MCF 10A (cell line): Measurements from ENCODE around the gene MFSD1. TPM values are rescaled to one million over a fixed set of nuclear protein-coding genes. Genes with fewer than 3 reads are reported as not detected.
A peak's percentile ranks its signal among the peaks of the same experiment; 100 is the strongest.

ENCODE experiments used
- BruUV-seq: library from RNA; stranded (reverse); fragments of 400-500 nt; replicated peaks from 2 replicates; lab custom pipeline; 2021; lab: Mats Ljungman, UMichigan
- CTCF ChIA-PET: fragments of 300-600 bp; sonication (Branson Sonifier 250); formaldehyde crosslinking; extraction: SDS; loops from one replicate; lab custom pipeline; 2021; ENCODE audit warnings: antibody characterized with exemption, inconsistent platforms; lab: Yijun Ruan, JAX
- POLR2A ChIA-PET: fragments of 300-600, 350-650 bp; sonication (Branson Sonifier 250); formaldehyde crosslinking; extraction: SDS; loops from one replicate; lab custom pipeline; 2020; ENCODE audit warnings: antibody characterized with exemption, inconsistent platforms; lab: Yijun Ruan, JAX
- DNase-seq: peaks from one replicate; pipeline ENCODE4 v3.0.0-alpha.2; 2018; ENCODE audit not compliant: unreplicated experiment
- H3K27ac Mint-ChIP-seq: one replicate; pipeline ENCODE4 v1.8.0; 2022; ENCODE audit warnings: mild to moderate bottlenecking, low read depth, mixed read lengths; ENCODE audit not compliant: unreplicated experiment
- H3K27me3 Mint-ChIP-seq: one replicate; pipeline ENCODE4 v1.8.0; 2022; ENCODE audit warnings: mixed read lengths; ENCODE audit not compliant: insufficient read depth, unreplicated experiment
- H3K36me3 Mint-ChIP-seq: one replicate; pipeline ENCODE4 v1.8.0; 2022; ENCODE audit warnings: mild to moderate bottlenecking, moderate library complexity, mixed read lengths; ENCODE audit not compliant: insufficient read depth, unreplicated experiment
- H3K4me1 Mint-ChIP-seq: one replicate; pipeline ENCODE4 v1.8.0; 2022; ENCODE audit warnings: mixed read lengths; ENCODE audit not compliant: insufficient read depth, unreplicated experiment
- H3K4me3 Mint-ChIP-seq: one replicate; pipeline ENCODE4 v1.8.0; 2022; ENCODE audit warnings: mild to moderate bottlenecking, moderate library complexity, mixed read lengths; ENCODE audit not compliant: unreplicated experiment
- H3K9me3 Mint-ChIP-seq: one replicate; pipeline ENCODE4 v1.8.0; 2022; ENCODE audit warnings: mixed read lengths; ENCODE audit not compliant: unreplicated experiment
- CTCF ChIP-seq: fragments of 200-600 bp; IDR thresholded peaks from one replicate; pipeline ENCODE4 v1.8.0; 2022; ENCODE audit warnings: antibody characterized with exemption, mild to moderate bottlenecking; ENCODE audit not compliant: unreplicated experiment
- intact Hi-C: fragments of 100-400 bp; cut with micrococcal nuclease; formaldehyde crosslinking; loops from 2 replicates; pipeline ENCODE4 v1.14.1; 2022
- total RNA-seq: library from RNA; stranded (reverse); gene quantifications from 2 replicates; pipeline ENCODE4 v1.2.3, GENCODE V29; 2022

Gene MFSD1
- total RNA-seq, 1 experiment from 2014 or later: 28.9 TPM

- BruUV-seq: no TSS peak
- intact Hi-C loops: loop anchor here (5.0 kb wide), 1 partner anchor 1260 kb away; no protein-coding TSS in a partner anchor
These were observed 9.1 kb upstream of the MFSD1 start for GRCh38 chr3:158792709-158793108.

DNA sequence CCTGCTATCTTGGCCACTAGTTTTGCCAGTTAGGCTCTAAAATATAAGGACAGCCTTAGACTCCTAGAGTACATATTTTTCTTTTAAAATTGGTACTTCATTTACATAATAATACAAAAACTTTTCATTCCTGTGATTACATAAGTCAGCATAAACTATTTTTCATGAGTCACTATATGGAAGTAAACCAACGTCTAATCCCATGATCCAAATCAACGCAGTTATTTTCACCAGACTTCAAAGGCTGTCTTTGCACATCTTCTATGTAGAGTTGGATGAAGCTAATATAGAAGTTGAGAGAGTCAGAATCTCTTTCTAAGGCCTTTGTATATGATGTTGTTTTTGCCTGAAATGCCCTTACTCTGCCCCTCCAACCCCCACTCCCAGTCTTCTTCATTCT lies 7.6 kb upstream of the MFSD1 start:
- POLR2A ChIA-PET: interaction anchor here (1.2 kb wide), 2 partner anchors 9 to 66 kb away, joined by 3 to 4 read pairs; no protein-coding TSS in a partner anchor
- no peak for TF ChIP-seq CTCF
- Mint-ChIP-seq H3K4me1 (peaks cover 20% of the 10 kb centered on the region), H3K27me3 (no peaks in the 10 kb centered on the region), H3K36me3 (no peaks in the 10 kb centered on the region), H3K4me3 (no peak overlapping the region), H3K9me3 (no peaks in the 10 kb centered on the region), H3K27ac (no peak overlapping the region)
- intact Hi-C loops: loop anchor here (5.0 kb wide), 1 partner anchor 1262 kb away; no protein-coding TSS in a partner anchor
- no TSS peak for BruUV-seq
- CTCF ChIA-PET: interaction anchor here (0.6 to 12.2 kb wide), 17 partner anchors 10 to 902 kb away, joined by 3 to 238 read pairs (median 4); no protein-coding TSS in a partner anchor
- DNase-seq: no peak

More at GRCh38 chr3:158792709-158793108, 9.1 kb upstream of the MFSD1 start:
- Mint-ChIP-seq H3K27me3 (no peaks in the 10 kb centered on the region), H3K36me3 (no peaks in the 10 kb centered on the region), H3K4me1 (peaks cover 20% of the 10 kb centered on the region), H3K27ac (peak overlapping the region; percentile 71), H3K9me3 (no peaks in the 10 kb centered on the region), H3K4me3 (peak overlapping the region; percentile 49)
- TF ChIP-seq CTCF: no peak
- CTCF ChIA-PET: interaction anchor here (0.5 to 12.2 kb wide), 5 partner anchors 10 to 133 kb away, joined by 3 to 238 read pairs (median 3); no protein-coding TSS in a partner anchor
- POLR2A ChIA-PET: interaction anchor here (0.7 to 1.1 kb wide), 2 partner anchors 9 to 65 kb away, joined by 3 to 4 read pairs; partner anchors contain the start of gene MFSD1
- peak; percentile 78 for DNase-seq

DNA sequence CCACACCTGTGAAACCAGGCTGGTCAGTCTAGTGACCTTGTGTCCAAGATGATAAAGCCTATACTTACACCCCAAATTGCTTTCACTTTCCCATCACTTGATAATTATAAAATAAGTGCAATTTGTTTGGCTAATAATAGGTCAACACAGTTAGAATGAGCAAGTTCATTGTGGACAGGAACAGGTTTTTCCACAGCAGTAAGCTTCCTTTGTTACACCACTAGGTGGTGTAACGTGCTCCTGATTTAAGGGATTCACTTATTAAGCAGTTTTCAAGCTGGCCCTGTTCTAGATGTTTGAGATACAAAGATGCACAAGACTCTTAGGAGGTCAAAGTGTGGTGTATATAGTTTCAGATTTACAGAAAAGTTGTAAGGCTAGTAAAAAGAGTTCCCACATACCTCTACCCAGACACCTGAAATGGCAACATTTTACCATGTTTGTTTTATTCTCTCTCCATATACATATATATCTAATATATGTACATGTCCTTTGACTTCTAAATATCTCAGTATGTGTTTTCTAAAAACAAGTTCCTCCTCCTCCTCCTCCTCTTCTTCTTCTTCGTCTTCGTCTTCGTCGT lies 6.8 kb upstream of the MFSD1 start:
- Mint-ChIP-seq H3K27ac (no peak overlapping the region), H3K9me3 (no peaks in the 10 kb centered on the region), H3K27me3 (no peaks in the 10 kb centered on the region), H3K4me1 (peaks cover 20% of the 10 kb centered on the region), H3K4me3 (no peak overlapping the region), H3K36me3 (no peaks in the 10 kb centered on the region)
- BruUV-seq: no TSS peak
- DNase-seq: peak; percentile 50
- intact Hi-C loops: loop anchor here (1.0 to 5.0 kb wide), 3 partner anchors 457 to 1263 kb away; no protein-coding TSS in a partner anchor
- TF ChIP-seq CTCF: peak; percentile 51
- ChIA-PET CTCF (interaction anchor here (0.6 to 12.2 kb wide), 23 partner anchors 9 to 536 kb away, joined by 3 to 238 read pairs (median 3); no protein-coding TSS in a partner anchor), POLR2A (interaction anchor here (1.2 kb wide), 2 partner anchors 8 to 67 kb away, joined by 3 to 4 read pairs; no protein-coding TSS in a partner anchor)

GRCh38 chr3:158801201-158801600 lies 653 bp upstream of the MFSD1 start:
- BruUV-seq: no TSS peak
- ChIA-PET CTCF (interaction anchor here (0.6 to 3.8 kb wide), 10 partner anchors 10 to 1905 kb away, joined by 3 to 26 read pairs (median 5); no protein-coding TSS in a partner anchor), POLR2A (interaction anchor here (0.5 to 3.2 kb wide), 10 partner anchors 8 to 1048 kb away, joined by 3 to 18 read pairs (median 4); partner anchors contain the start of gene GFM1)
- intact Hi-C loops: no loop called here
- Mint-ChIP-seq H3K4me3 (peak overlapping the region; percentile 81), H3K27ac (peak overlapping the region; percentile 86), H3K9me3 (no peaks in the 10 kb centered on the region), H3K27me3 (no peaks in the 10 kb centered on the region), H3K4me1 (peaks cover 23% of the 10 kb centered on the region), H3K36me3 (peaks cover 12% of the 10 kb centered on the region)
- TF ChIP-seq CTCF: no peak
- DNase-seq: no peak
